ENCODE results near the gene GALNT2. TPM values are rescaled to one million over a fixed set of nuclear protein-coding genes. Genes with fewer than 3 reads are reported as not detected.

The GALNT2 gene
- total and polyA plus RNA-seq, 8 donors: 18.3 to 118 (median 57.3) TPM

- no peaks in the 10 kb centered on the region for H3K9me3 ChIP-seq
- no peaks in the 10 kb centered on the region for H3K4me1 ChIP-seq
- DNase-seq (no peak), FAIRE-seq (no peak), ATAC-seq (no peak)
- no peak overlapping the region for H3K27ac ChIP-seq
- no peak overlapping the region for H3K4me3 ChIP-seq
- intact Hi-C loops (cut with DNase I): no loop called here
- WGBS, 2 donors: 92 to 93% methylated on average over 8 of the region's 8 CpGs
- H3K27me3 ChIP-seq: no peaks in the 10 kb centered on the region
- TF ChIP-seq, protein P1, sequence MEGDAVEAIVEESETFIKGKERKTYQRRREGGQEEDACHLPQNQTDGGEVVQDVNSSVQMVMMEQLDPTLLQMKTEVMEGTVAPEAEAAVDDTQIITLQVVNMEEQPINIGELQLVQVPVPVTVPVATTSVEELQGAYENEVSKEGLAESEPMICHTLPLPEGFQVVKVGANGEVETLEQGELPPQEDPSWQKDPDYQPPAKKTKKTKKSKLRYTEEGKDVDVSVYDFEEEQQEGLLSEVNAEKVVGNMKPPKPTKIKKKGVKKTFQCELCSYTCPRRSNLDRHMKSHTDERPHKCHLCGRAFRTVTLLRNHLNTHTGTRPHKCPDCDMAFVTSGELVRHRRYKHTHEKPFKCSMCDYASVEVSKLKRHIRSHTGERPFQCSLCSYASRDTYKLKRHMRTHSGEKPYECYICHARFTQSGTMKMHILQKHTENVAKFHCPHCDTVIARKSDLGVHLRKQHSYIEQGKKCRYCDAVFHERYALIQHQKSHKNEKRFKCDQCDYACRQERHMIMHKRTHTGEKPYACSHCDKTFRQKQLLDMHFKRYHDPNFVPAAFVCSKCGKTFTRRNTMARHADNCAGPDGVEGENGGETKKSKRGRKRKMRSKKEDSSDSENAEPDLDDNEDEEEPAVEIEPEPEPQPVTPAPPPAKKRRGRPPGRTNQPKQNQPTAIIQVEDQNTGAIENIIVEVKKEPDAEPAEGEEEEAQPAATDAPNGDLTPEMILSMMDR (IDR thresholded peaks at IDR 0.05): no peak
- peaks cover 0 to 46% (median 27%) of the 10 kb centered on the region in 3 donors for H3K36me3 ChIP-seq
Measured at GRCh38 chr1:230251644-230252191, 184.7 kb downstream of the GALNT2 start.

GRCh38 chr1:230253150-230253549, 186.1 kb downstream of the GALNT2 start:
- TF ChIP-seq, protein P1 (IDR thresholded peaks at IDR 0.05): no peak
- no peaks in the 10 kb centered on the region for H3K4me1 ChIP-seq
- no peaks in the 10 kb centered on the region for H3K27me3 ChIP-seq
- no peak for DNase-seq
- no peak for FAIRE-seq
- 95 to 96% methylated on average over 2 of the region's 2 CpGs for WGBS, 2 donors
- intact Hi-C loops (cut with DNase I): no loop called here
- H3K27ac ChIP-seq: no peak overlapping the region
- H3K9me3 ChIP-seq: no peaks in the 10 kb centered on the region
- no peak for ATAC-seq
- no peak overlapping the region for H3K4me3 ChIP-seq
- peaks cover 0 to 34% (median 21%) of the 10 kb centered on the region in 3 donors for H3K36me3 ChIP-seq

DNA sequence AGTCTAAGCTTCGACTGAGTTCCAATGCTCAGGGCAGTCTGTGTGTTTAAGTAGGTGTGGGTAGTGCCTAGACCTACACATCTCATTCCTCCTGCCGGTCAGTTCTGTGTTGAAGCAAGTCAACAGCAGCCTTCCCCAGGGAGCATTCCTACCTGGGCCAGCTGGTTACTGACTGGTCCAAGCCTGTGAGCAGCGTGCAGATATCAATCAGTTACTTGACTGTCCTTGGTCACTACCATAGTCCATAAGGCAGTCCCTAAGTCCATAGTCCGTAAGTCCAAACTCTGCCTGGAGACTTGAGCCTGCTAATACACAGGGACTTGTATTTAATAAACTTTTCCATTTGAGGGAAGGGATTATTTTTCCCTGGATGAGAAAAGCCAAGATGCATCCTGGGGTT, 187.2 kb downstream of the GALNT2 start:
- Histone ChIP-seq H3K4me1 (no peaks in the 10 kb centered on the region), H3K27me3 (no peaks in the 10 kb centered on the region), H3K4me3 (no peak overlapping the region), H3K36me3 (peaks cover 0 to 23% (median 14%) of the 10 kb centered on the region in 3 donors), H3K27ac (no peak overlapping the region), H3K9me3 (no peaks in the 10 kb centered on the region)
- DNase-seq: no peak
- peak; percentile 26 to 58 (median 48) for ATAC-seq
- no peak for FAIRE-seq
- TF ChIP-seq, protein P1 (IDR thresholded peaks at IDR 0.05): no peak
- intact Hi-C loops (cut with DNase I): no loop called here
- WGBS, 2 donors: 53% methylated on average over 4 of the region's 4 CpGs

GRCh38 chr1:230255116-230255515, 188.1 kb downstream of the GALNT2 start:
- WGBS, 2 donors: 88 to 91% methylated on average over 15 of the region's 15 CpGs
- no peaks in the 10 kb centered on the region for H3K9me3 ChIP-seq
- DNase-seq (no peak), FAIRE-seq (no peak), ATAC-seq (no peak)
- TF ChIP-seq, protein P1 (IDR thresholded peaks at IDR 0.05): no peak
- no peaks in the 10 kb centered on the region for H3K4me1 ChIP-seq
- intact Hi-C loops (cut with DNase I): no loop called here
- H3K4me3 ChIP-seq: no peak overlapping the region
- H3K27ac ChIP-seq: no peak overlapping the region
- H3K36me3 ChIP-seq: peaks cover 0 to 15% (median 5%) of the 10 kb centered on the region in 3 donors
- no peaks in the 10 kb centered on the region for H3K27me3 ChIP-seq

GRCh38 chr1:230255991-230256390, 189.0 kb downstream of the GALNT2 start:
- Histone ChIP-seq H3K36me3 (peaks cover 0 to 8% (median 5%) of the 10 kb centered on the region in 3 donors), H3K9me3 (no peaks in the 10 kb centered on the region), H3K4me1 (no peaks in the 10 kb centered on the region), H3K4me3 (no peak overlapping the region), H3K27me3 (no peaks in the 10 kb centered on the region), H3K27ac (no peak overlapping the region)
- 97 to 99% methylated on average over 10 of the region's 10 CpGs for WGBS, 2 donors
- no peak for ATAC-seq
- intact Hi-C loops (cut with DNase I): no loop called here
- DNase-seq: no peak
- TF ChIP-seq, protein P1 (IDR thresholded peaks at IDR 0.05): no peak
- no peak for FAIRE-seq

Measured in pancreas (tissue), 10 donors.